GM18907 (cell line): ENCODE data around the gene PLD1.
A peak's percentile ranks its signal among the peaks of the same experiment; 100 is the strongest.

Experiments used
- ATAC-seq: cut with Tn5 transposase; IDR thresholded peaks from one replicate; pipeline ENCODE4 v1.9.1; 2021; ENCODE audit warnings: mild to moderate bottlenecking, moderate library complexity; ENCODE audit not compliant: unreplicated experiment

PLD1 gene

GRCh38 chr3:171776839-171777583, 33.3 kb downstream of the PLD1 start:
- no peak for ATAC-seq

GRCh38 chr3:171776411-171776810, 33.9 kb downstream of the PLD1 start:
- ATAC-seq: no peak

- no peak for ATAC-seq
These were observed 34.3 kb downstream of the PLD1 start for GRCh38 chr3:171775943-171776342.

GRCh38 chr3:171774521-171774920, 35.8 kb downstream of the PLD1 start:
- no peak for ATAC-seq

- no peak for ATAC-seq
These were observed 37.7 kb downstream of the PLD1 start for GRCh38 chr3:171772427-171773056.

GRCh38 chr3:171770689-171771620, 39.3 kb downstream of the PLD1 start:
- ATAC-seq: peak; percentile 72

- no peak for ATAC-seq
These were observed 40.8 kb downstream of the PLD1 start for GRCh38 chr3:171769461-171769860.

- ATAC-seq: no peak
These were observed 41.3 kb downstream of the PLD1 start for GRCh38 chr3:171768986-171769385.

GRCh38 chr3:171768281-171768900, 41.9 kb downstream of the PLD1 start:
- no peak for ATAC-seq

GRCh38 chr3:171765511-171765887, 44.8 kb downstream of the PLD1 start:
- no peak for ATAC-seq

GRCh38 chr3:171763392-171763791, 46.9 kb downstream of the PLD1 start:
- no peak for ATAC-seq

- no peak for ATAC-seq
These were observed 49.8 kb downstream of the PLD1 start for GRCh38 chr3:171760477-171760876.

GRCh38 chr3:171758109-171758508, 52.2 kb downstream of the PLD1 start:
- no peak for ATAC-seq

GRCh38 chr3:171757361-171758034, 52.8 kb downstream of the PLD1 start:
- no peak for ATAC-seq

GRCh38 chr3:171755656-171756055, 54.6 kb downstream of the PLD1 start:
- no peak for ATAC-seq

- peak; percentile 53 for ATAC-seq
These were observed 55.2 kb downstream of the PLD1 start for GRCh38 chr3:171755015-171755589.

- ATAC-seq: no peak
These were observed 56.4 kb downstream of the PLD1 start for GRCh38 chr3:171753665-171754408.

GRCh38 chr3:171753025-171753472, 57.2 kb downstream of the PLD1 start:
- ATAC-seq: no peak

GRCh38 chr3:171752329-171752728, 58.0 kb downstream of the PLD1 start:
- peak; percentile 72 for ATAC-seq
